Stimulated activated CD4-positive, alpha-beta T cell treated with anti-CD3 and anti-CD28 coated beads, Interleukin-4, amount 100 ng/mL, for 24 hours (primary cell): ENCODE results near the gene DUSP1.
"Not testable (repeated sequence)": the region's sequence is repeated elsewhere in the genome, so short reads cannot be mapped to it uniquely, and the experiment has no call there.

Experiments used
- DNase-seq: peaks from one replicate; pipeline ENCODE4 v3.0.0-alpha.2; 2020

The DUSP1 gene

DNA sequence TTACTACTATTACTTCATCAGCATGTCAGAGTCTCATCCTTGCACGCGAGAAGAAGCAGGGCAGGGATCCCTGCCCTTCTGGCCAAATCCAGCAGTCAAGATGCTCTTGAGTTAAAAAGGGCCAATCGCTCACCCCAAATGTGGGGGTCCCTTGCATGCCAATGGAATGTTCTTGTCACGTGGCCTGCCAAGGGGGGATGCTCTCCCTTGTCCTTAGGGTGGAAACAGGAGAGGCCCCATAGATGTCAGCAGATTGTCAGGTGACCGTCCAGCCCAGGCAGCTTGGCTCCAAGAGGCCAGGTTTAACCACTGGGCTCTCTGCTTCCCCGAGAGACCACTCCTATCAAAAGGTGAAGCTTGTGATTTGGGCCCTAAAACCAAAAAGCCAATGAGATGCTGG is 25.3 kb upstream of the DUSP1 start:
- DNase-seq = no peak

GRCh38 chr5:172795318-172795977 is 24.5 kb upstream of the DUSP1 start:
- no peak for DNase-seq

DNA sequence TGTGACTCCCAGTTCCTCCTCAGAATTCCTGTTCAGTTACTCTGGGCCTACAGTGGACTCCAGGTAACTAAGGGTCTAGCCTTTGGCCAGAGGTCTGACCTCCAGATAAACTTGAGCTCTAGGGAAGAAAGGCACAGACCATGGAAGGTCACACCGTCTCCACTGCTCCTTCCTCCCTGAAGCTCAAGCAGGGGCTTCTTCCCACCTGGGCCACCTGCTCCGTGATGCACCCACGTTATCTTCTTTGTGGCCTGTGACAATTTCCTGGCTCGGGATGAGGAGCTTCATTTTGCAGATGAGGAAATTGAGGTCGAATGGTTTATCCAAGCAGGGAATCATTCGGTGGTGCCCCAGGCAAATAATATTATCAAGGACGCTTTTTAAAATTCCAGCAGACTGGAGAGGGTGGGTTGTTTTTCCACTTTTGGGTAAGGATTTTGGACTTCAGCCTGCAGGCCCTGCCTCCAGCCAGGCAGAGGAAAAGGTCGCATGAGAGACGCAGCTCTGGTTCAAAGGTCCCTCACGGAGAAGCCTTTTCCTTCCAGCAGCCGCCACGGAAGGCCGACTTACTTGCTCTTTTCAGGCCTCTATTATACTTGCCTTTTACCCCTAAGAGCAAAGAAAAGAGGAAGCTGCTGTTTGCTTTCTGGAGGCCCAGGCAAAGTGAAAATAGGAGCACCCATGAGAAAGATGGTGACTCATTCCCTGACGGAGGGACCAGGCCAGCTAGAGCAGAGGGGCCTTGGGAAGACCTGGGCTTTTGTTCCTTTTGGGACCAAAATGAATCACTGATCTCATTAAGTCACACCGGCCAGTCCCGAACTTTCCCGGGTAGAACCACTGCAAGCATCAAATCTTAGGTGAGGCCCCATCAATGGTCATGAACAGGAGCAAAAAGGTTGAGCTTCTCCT is 22.8 kb upstream of the DUSP1 start:
- no peak for DNase-seq

- DNase-seq = no peak
Measured at GRCh38 chr5:172792701-172793570, 21.9 kb upstream of the DUSP1 start.

- no peak for DNase-seq
Measured at GRCh38 chr5:172791726-172792445, 20.9 kb upstream of the DUSP1 start.

DNA sequence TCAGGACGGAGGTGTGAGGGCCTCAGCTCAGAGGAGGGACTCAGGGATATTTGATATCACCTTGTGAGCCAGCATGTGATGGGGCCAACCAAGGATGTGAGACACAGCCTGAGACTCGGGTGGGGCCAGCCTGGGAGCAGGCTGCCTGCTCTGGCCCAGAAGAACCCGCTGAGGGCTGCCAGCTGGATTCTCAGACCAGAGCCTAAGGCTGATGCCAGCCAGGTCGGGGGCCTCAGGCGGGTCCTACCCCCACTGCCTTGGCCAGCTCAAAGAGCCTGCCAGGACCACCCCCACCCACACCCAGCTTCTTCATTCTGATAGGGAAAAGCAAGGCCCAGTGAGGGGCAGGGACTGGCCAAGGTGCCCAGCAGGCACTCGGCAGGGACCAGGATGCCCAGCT is 20.3 kb upstream of the DUSP1 start:
- no peak for DNase-seq

- DNase-seq = no peak
Measured at GRCh38 chr5:172790496-172790889, 19.5 kb upstream of the DUSP1 start.

DNA sequence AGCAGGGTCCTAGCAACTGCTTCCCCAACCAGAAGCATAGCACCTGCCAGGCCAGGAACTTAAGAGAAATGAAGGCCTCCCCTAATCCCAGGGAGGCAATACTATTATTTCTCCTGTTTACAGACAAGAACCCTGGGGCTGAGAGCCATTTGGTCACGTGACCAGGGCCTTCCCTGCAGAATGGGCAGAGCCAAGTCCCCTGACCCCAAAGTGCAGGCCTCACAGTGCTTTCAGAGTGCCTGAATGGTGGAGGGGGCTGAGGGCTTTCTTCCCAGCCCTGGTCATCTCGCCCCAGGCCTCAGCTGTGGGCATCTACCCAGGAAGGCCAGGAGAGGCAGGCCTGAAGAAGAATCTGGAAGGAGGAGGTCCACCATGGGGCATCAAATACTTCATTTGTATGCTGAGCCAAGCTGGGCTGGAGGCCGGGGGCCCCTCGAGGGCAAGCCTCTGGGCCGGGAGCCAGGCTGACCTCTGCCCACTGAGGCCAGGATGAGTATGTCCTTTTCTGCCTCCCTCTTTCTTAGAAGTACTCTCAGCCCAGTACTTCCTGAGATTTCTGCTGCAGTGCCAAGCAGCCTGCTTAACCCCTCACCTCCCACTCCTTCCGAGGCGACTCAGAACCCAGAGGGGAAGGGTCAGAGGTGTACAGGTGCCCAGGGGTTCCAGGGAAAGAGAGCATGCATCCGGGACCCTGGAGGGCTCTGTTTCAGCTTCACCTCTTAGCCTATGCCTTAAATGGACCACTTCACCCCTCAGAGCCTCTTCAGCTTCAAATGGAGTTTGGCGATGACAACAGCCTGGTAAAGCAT is 18.9 kb upstream of the DUSP1 start:
- DNase-seq = no peak

- no peak for DNase-seq
Measured at GRCh38 chr5:172788771-172789686, 18.0 kb upstream of the DUSP1 start.

- not testable (repeated sequence) for DNase-seq
Measured at GRCh38 chr5:172787538-172787937, 16.5 kb upstream of the DUSP1 start.

DNA sequence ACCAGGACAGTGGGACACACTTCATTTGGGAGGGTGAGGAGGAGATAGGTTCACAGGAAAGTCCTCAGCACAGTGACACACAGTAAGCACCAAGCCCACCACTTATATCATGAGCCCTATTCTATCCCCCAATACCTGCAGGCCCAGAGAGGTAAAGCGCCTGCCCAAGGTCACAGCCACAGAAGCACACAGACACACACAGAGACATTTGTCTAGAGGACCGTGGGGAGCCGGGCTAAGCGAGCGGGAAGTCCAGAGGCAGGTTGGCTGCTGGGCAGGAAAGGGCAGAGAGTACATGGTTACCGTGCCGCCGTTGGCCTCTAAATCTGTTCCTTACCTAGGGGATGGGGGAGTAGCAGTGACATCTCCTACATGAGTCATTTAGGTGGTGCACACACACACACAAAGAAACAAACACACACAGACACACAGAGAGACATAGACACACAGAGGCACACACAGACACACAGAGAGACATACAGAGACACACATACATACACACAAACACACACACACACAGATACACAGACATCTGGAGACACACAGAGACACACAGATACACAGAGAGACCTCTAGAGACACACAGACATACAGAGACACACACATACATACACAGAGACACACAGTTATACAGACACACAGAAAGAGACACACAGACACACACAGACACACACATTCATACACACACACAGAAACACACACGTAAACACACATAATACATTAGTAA is 15.9 kb upstream of the DUSP1 start:
- DNase-seq = no peak

DNA sequence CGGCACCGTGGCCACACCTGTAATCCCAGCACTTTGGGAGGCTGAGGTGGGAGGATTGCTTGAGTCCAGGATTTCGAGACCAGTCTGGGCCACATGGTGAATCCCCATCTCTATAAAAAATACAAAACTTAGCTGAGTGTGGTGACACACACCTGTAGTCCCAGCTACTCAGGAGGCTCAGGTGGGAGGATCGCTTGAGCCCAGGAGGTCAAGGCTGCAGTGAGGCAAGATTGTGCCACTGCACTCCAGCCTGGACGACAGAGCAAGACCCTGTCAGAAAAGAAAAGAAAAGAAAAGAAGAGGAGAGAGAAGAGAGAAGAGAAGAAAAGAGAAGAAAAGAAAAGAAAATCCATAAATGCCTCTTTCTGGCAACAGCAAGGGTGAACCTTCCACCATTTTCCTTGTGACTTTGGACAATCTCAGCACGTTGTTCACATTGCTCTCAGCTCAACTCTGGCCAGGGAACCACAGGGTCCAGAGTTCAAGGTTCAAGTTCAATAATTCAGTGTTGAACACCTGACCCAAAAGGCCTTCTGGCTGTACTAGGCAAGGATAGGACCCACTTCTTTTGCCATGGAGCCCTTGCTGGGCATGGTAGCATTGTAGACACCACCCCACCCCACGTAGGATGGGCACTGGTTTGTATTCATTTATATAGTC is 14.6 kb upstream of the DUSP1 start:
- no peak for DNase-seq

DNA sequence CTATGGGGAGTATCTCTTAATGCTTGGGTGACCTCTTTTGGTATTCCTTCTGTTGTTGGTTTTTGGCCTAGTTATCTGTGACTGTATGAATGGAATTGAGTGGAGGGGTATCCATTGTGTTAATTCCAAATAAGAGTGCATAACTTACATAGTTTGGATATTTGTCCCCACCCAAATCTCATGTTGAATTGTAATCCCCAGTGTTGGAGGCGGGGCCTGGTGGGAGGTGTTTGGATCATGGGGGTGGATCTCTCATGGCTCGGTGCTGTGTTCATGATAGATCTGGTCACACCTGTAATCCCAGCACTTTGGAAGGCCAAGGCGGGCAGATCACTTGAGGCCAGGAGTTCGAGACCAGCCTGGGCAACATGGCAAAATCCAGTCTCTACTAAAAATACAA is 13.2 kb upstream of the DUSP1 start:
- not testable (repeated sequence) for DNase-seq

DNA sequence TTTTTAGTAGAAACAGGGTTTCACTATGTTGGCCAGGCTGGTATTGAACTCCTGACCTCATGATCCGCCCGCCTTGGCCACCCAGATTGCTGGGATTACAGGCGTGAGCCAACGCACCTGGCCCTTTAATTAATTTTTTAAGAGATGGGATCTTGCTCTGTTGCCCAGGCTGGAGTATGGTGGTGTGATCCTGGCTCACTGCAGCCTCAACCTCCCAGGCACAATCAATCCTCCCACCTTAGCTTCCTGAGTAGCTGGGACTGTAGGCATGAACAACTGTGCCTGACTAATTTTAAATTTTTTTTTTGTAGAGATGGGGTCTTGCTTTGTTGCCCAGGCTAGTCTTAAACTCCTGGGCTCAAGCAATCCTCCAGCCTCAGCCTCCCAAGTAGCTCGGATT is 12.3 kb upstream of the DUSP1 start:
- DNase-seq = not testable (repeated sequence)

- no peak for DNase-seq
Measured at GRCh38 chr5:172782169-172783039, 11.4 kb upstream of the DUSP1 start.

DNA sequence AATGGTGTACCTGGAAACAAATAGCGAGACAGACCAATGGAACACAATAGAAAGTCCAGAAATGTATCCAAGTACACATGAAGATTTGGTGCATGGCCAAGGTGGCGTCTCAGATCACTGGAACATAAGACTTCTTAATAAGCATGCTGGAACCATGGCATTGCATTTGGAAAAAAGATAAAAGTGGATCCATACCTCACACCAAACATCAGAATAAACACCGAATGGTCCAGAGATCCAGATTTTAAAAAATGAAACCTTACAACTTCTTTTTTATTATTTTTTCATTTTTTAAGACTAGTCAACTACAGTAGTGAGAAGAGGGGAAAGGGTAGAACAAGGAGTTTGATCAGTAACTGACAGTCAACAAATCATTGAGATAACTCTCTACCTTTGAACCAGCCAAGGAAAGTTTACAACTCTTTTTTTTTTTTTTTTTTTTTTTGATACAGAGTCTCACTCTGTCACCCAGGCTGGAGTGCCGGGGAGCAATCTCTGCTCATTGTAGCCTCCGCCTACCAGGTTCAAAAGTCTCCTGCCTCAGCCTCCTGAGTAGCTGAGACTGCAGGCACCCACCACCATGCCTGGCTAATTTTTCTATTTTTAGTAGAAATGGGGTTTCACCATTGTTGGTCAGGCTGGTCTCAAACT is 8.8 kb upstream of the DUSP1 start:
- no peak for DNase-seq

DNA sequence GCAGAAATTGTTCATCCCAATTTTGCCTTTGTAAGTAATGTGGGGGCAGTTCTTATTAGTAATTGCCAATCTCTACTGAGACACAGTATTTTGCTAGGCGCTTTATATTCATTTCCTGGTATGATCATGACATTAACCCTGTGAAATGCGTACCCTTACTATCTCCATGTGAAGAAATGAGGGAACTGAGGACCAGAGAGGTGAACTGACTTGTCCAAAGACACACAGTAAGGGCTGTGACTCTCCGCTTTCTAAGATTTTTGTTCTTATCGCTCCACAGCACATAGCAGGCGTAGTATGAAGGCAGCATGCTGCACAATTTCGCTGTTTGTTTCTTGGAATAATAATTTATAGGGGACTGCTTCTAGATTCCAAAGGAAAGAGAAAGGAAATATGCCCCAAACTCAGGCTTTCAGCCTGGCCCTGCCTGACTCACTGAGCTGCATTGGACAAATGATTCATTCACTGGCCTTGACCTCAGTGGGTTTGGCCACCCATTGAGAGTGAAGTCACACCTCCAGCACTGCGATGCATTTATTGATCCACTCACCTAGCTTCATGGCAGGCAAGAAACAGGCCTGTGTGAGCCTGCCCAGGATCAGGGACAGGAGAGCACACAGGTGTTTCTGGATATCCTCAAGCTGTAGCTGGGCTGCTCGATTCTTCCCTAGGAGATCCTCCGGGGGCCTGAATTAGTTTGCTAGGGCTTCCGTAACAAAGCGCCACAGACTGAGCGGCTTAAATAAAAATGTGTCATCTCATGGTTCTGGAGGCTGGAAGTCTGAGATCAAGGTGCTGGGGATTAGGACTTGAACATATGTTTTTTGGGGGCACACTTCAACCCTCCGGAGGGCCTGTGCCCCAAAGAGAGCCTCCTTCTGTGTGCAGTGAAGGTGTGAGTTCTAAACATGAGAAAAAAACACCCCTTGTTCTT is 7.2 kb upstream of the DUSP1 start:
- DNase-seq = no peak
